Stomach (tissue), 19 donors: ENCODE results near the gene ROPN1. TPM values are rescaled to one million over a fixed set of nuclear protein-coding genes. Genes with fewer than 3 reads are reported as not detected.
"Not testable (repeated sequence)": the region's sequence is repeated elsewhere in the genome, so short reads cannot be mapped to it uniquely, and the experiment has no call there.

Experiments
- DNase-seq, 2 donors: peaks; one replicate each; pipeline versions ENCODE4 v3.0.0 to v3.0.0-alpha.2; 2013 to 2019
- H3K27ac ChIP-seq, 5 donors: fragments of 200-600 bp in 4 of 5; sonication (generic) in 4 of 5; one replicate each; pipeline ENCODE4 v1.5.1; 2013 to 2019; ENCODE audit warnings: mild to moderate bottlenecking in 1 of 5, moderate library complexity in 1 of 5
- H3K27me3 ChIP-seq, 3 donors: fragments of 200-600 bp; sonication (generic); one replicate each; pipeline ENCODE4 v1.5.1; 2017 to 2019; ENCODE audit warnings: mixed run types in 1 of 3
- H3K36me3 ChIP-seq, 4 donors: fragments of 200-600 bp; sonication (generic); 1 replicate in 3 of 4; 2 replicates in 1 of 4; pipeline ENCODE4 v1.5.1; 2016 to 2019
- H3K4me1 ChIP-seq, 4 donors: fragments of 200-600 bp; sonication (generic); one replicate each; pipeline ENCODE4 v1.5.1; 2016 to 2019
- H3K4me3 ChIP-seq, 4 donors: fragments of 200-600 bp; sonication (generic) in 3 of 4; one replicate each; pipeline ENCODE4 v1.5.1; 2016 to 2019; ENCODE audit warnings: mild to moderate bottlenecking in 1 of 4
- H3K9me3 ChIP-seq, 4 donors: fragments of 200-600 bp; sonication (generic); one replicate each; pipeline ENCODE4 v1.5.1; 2016 to 2019
- EP300 ChIP-seq: sonication (generic); formaldehyde crosslinking; IDR thresholded peaks from one replicate; pipeline ENCODE4 v1.6.1; 2017; ENCODE audit warnings: antibody characterized with exemption
- POLR2A ChIP-seq, 4 donors: fragments of 450-650 bp; IDR thresholded peaks; one replicate each; pipeline ENCODE4 v1.6.1; 2016; ENCODE audit warnings: antibody characterized with exemption in 4 of 4, control low read depth in 2 of 4, mild to moderate bottlenecking in 1 of 4, moderate library complexity in 1 of 4
- POLR2AphosphoS5 ChIP-seq, 3 donors: sonication (generic); formaldehyde crosslinking; IDR thresholded peaks; one replicate each; pipeline ENCODE4 v1.6.1; 2016; ENCODE audit warnings: antibody characterized with exemption in 3 of 3
- WGBS, 5 donors: extraction: QIAGEN DNeasy Blood & Tissue Kit in 3 of 5; methylation state at CpG; one replicate each; pipeline versions ENCODE4 v1.1.5 to v1.1.7; 2013 to 2018; 5-methylcytosine and 5-hydroxymethylcytosine counted together
- intact Hi-C: fragments of 100-400 bp; cut with DNase I; formaldehyde crosslinking; loops from one replicate; pipeline ENCODE4 v1.15.1; 2023; ENCODE audit warnings: low total_unique reads
- long read RNA-seq, 10 donors: transcript quantifications; one replicate each; lab custom pipeline, GENCODE V29; 2026
- polyA plus RNA-seq, 3 donors: library from polyadenylated mRNA; stranded (reverse); fragments of 200-250 nt; gene quantifications; one replicate each; pipeline ENCODE4 v1.2.3, GENCODE V29; 2013
- total RNA-seq, 5 donors: library from RNA; depleted of rRNA; stranded (reverse); fragments of >200 nt; gene quantifications; one replicate each; pipeline versions ENCODE4 v1.1.0 to v1.2.3, GENCODE V29; 2014 to 2016
- TF ChIP-seq, protein P1 (sequence below), 7 experiments: fragments of 450-650 bp in 4 of 7; fragments of 200-600 bp in 3 of 7; sonication (generic) in 3 of 7; IDR thresholded peaks; one replicate each; pipeline ENCODE4 v1.5.1; 2016 to 2019; ENCODE audit warnings: antibody characterized with exemption in 7 of 7, control low read depth in 2 of 7, mild to moderate bottlenecking in 1 of 7
- donor health status: healthy with polysubstance abuse.
- donor health status: Bipolar disorder and iron deficiency.
- donor health status: healthy.

ROPN1 gene
- under 1 TPM in 1 of 5 donors, not detected in 4; 0.55 TPM for total RNA-seq
- polyA plus RNA-seq: under 1 TPM in 1 of 3 donors, not detected in 2; 0.15 TPM
- long read RNA-seq, donor 1: 0 reads
- long read RNA-seq, donor 2: 0 reads
- long read RNA-seq, donor 3: 0 reads
- long read RNA-seq, donor 4: 0 reads
- long read RNA-seq, donor 5: 0 reads
- long read RNA-seq, donor 6: 0 reads
- long read RNA-seq, donor 7: 0 reads
- long read RNA-seq, donor 8: 0 reads
- long read RNA-seq, donor 9: 0 reads
- long read RNA-seq, donor 10: 0 reads

DNA sequence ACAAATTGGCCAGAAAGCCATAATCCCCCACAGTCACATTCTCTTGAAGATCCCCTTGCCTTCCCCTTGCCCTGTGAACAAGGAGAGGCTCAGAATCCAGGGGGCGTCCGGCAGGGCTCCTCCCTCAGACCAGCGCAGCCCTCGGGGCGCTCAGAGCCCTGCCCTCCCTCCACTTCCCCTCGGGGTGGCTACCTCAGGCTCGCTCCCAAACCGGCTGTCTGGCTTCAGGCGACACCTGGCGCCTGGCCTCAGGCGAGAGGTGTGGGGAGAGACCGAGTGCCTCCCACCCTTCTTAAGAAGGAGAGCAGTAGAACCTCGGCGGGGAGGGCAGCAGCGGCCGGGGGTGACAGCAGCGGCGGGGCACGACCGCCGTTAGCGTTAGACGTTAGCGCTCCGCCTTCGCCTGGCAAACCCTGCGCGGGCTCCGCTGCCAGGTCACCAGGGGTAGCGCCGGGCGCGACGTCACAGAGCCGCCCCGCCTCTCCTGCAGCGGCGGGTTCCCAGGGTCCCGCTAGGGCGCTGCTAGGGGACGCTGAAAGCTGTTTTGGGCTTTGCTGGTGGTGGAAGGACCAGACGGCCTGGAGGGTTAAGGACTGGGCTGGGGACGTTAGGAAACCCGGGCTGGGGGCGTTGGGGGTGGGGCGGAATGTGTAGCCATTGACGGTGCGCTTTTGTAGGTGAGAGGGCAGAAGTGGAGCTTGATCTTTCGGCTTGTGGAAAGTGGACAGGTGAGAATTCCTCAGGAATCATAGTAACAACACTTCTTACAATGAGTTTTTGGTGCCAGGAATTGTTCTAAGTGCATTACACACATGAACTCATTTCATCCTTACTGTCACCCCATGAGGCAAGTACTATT lies at the start of gene ROPN1:
TSS of gene ROPN1 (minus strand) at position 395 of the 859 bp plus-strand sequence. CDS start 11,643 bp downstream, outside the sequence.
- WGBS, 5 donors: 0 to 15% (median 3%) methylated on average over 3 to 6 of the region's 49 CpGs
- intact Hi-C loops, H3K36me3 ChIP-seq, H3K4me1 ChIP-seq, H3K4me3 ChIP-seq, H3K27ac ChIP-seq, H3K9me3 ChIP-seq, DNase-seq: not testable (repeated sequence)
- H3K27me3 ChIP-seq: peaks cover 0 to 36% (median 0%) of the 10 kb centered on the region in 3 donors

DNA sequence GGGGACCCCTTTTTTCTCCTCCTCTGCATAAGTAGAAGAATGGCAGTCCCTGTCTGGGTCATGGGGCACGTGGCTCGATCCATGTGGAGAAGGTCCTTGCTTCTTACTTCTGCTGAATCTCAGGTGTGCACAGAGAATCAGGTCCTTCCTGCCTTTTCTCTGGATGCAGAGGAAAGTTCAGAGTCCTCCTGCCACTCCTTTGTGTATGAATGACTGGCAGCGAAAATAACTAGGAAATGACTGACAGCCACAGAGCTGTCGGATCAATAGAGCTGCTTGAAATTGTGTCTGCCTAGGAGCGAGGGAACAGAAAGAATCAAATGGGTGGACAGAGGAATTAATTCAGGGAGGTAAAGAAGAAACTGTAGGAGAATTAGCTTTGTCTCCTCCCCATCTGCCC lies 49.6 kb upstream of the ROPN1 start:
- Histone ChIP-seq H3K36me3 (no peaks in the 10 kb centered on the region), H3K27ac (no peak overlapping the region), H3K9me3 (no peaks in the 10 kb centered on the region), H3K4me1 (no peaks in the 10 kb centered on the region), H3K4me3 (no peak overlapping the region), H3K27me3 (peaks cover 0 to 21% (median 3%) of the 10 kb centered on the region in 3 donors)
- TF ChIP-seq POLR2AphosphoS5 (IDR thresholded peaks at IDR 0.05) (no peak), POLR2A (IDR thresholded peaks at IDR 0.05) (no peak), EP300 (no peak)
- TF ChIP-seq, protein P1, sequence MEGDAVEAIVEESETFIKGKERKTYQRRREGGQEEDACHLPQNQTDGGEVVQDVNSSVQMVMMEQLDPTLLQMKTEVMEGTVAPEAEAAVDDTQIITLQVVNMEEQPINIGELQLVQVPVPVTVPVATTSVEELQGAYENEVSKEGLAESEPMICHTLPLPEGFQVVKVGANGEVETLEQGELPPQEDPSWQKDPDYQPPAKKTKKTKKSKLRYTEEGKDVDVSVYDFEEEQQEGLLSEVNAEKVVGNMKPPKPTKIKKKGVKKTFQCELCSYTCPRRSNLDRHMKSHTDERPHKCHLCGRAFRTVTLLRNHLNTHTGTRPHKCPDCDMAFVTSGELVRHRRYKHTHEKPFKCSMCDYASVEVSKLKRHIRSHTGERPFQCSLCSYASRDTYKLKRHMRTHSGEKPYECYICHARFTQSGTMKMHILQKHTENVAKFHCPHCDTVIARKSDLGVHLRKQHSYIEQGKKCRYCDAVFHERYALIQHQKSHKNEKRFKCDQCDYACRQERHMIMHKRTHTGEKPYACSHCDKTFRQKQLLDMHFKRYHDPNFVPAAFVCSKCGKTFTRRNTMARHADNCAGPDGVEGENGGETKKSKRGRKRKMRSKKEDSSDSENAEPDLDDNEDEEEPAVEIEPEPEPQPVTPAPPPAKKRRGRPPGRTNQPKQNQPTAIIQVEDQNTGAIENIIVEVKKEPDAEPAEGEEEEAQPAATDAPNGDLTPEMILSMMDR (IDR thresholded peaks at IDR 0.05): no peak
- WGBS, 5 donors: 43 to 73% (median 47%) methylated on average over 5 of the region's 5 CpGs
- DNase-seq: no peak
- intact Hi-C loops: no loop called here

GRCh38 chr3:124037326-124037725 lies 45.4 kb upstream of the ROPN1 start:
- TF ChIP-seq, protein P1 (IDR thresholded peaks at IDR 0.05): no peak
- TF ChIP-seq POLR2AphosphoS5 (IDR thresholded peaks at IDR 0.05): no peak
- TF ChIP-seq EP300: no peak
- TF ChIP-seq POLR2A (IDR thresholded peaks at IDR 0.05): no peak
- H3K27me3 ChIP-seq: peaks cover 0 to 61% (median 37%) of the 10 kb centered on the region in 3 donors
- H3K9me3 ChIP-seq: no peaks in the 10 kb centered on the region
- DNase-seq: no peak
- intact Hi-C loops: no loop called here
- H3K27ac ChIP-seq: no peak overlapping the region
- no peaks in the 10 kb centered on the region for H3K36me3 ChIP-seq
- H3K4me3 ChIP-seq: no peak overlapping the region
- H3K4me1 ChIP-seq: peaks cover 16 to 28% (median 20%) of the 10 kb centered on the region in 4 donors

DNA sequence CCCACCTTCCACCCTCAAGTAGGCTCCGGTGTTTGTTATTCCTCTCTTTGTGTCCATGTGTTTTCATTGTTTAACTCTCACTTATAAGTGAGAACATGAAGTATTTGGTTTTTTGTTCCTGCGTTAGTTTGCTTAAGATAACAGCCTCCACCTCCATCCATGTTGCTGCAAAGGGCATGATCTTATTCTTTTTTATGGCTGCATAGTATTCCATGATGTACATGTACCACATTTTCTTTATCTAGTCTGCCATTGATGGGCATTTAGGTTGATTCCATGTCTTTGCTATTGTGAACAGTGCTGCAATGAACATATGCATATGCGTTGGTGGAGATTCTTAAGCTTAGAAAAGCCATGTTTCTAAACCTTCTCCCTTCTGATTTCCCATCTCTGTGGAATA lies 44.3 kb upstream of the ROPN1 start:
- H3K27ac ChIP-seq, H3K9me3 ChIP-seq, H3K36me3 ChIP-seq, H3K4me3 ChIP-seq, intact Hi-C loops, DNase-seq: not testable (repeated sequence)
- 80 to 94% (median 82%) methylated on average over 3 of the region's 3 CpGs for WGBS, 5 donors
- Histone ChIP-seq H3K4me1 (peaks cover 19 to 34% (median 25%) of the 10 kb centered on the region in 4 donors), H3K27me3 (peaks cover 0 to 67% (median 40%) of the 10 kb centered on the region in 3 donors)

GRCh38 chr3:124035463-124036121 lies 43.7 kb upstream of the ROPN1 start:
- DNase-seq: no peak
- Histone ChIP-seq H3K27ac (peak overlapping the region in 1 of 5 donors; percentile 84), H3K4me1 (peaks cover 19 to 34% (median 25%) of the 10 kb centered on the region in 4 donors), H3K4me3 (peak overlapping the region in 1 of 4 donors; percentile 67), H3K27me3 (peaks cover 0 to 64% (median 40%) of the 10 kb centered on the region in 3 donors), H3K9me3 (no peaks in the 10 kb centered on the region), H3K36me3 (no peaks in the 10 kb centered on the region)
- WGBS, 5 donors: 20 to 65% (median 36%) methylated on average over 1 of the region's 1 CpG
- TF ChIP-seq POLR2A (IDR thresholded peaks at IDR 0.05) (no peak), POLR2AphosphoS5 (IDR thresholded peaks at IDR 0.05) (no peak), EP300 (no peak)
- TF ChIP-seq, protein P1 (IDR thresholded peaks at IDR 0.05): no peak
- intact Hi-C loops: no loop called here
